Mesendoderm (in vitro differentiated cells): ENCODE measurements around the gene EFCAB7.

Experiments
- DNase-seq: peaks from one replicate; pipeline ENCODE4 v3.0.0; 2013
- H2AK5ac ChIP-seq: 2 replicates; pipeline ENCODE4 v1.6.1; 2013; ENCODE audit warnings: low read length, inconsistent platforms
- H2BK120ac ChIP-seq: 2 replicates; pipeline ENCODE4 v1.6.1; 2013; ENCODE audit warnings: low read depth, mild to moderate bottlenecking, low read length, moderate library complexity, mixed read lengths
- H2BK15ac ChIP-seq: replicated peaks from 2 replicates; pipeline ENCODE4 v1.6.1; 2013; ENCODE audit warnings: low read depth, mild to moderate bottlenecking, moderate library complexity
- H2BK5ac ChIP-seq: 2 replicates; pipeline ENCODE4 v1.6.1; 2013; ENCODE audit warnings: low read length, inconsistent platforms
- H3K18ac ChIP-seq: 2 replicates; pipeline ENCODE4 v1.6.1; 2013; ENCODE audit warnings: mild to moderate bottlenecking, low read length, mixed read lengths
- H3K23ac ChIP-seq: one replicate; pipeline ENCODE4 v1.6.1; 2013; ENCODE audit warnings: low read length
- H3K27ac ChIP-seq: 2 replicates; pipeline ENCODE4 v1.5.1; 2013; ENCODE audit warnings: low read depth, mild to moderate bottlenecking, inconsistent platforms, low read length, moderate library complexity
- H3K27me3 ChIP-seq: 2 replicates; pipeline ENCODE4 v1.6.1; 2013; ENCODE audit warnings: low read length, control low read depth, mild to moderate bottlenecking, inconsistent platforms; ENCODE audit not compliant: insufficient read depth, poor library complexity
- H3K36me3 ChIP-seq: 2 replicates; pipeline ENCODE4 v1.6.1; 2013; ENCODE audit warnings: low read length, inconsistent platforms; ENCODE audit not compliant: control insufficient read depth, insufficient read depth
- H3K4ac ChIP-seq: one replicate; pipeline ENCODE4 v1.6.1; 2013; ENCODE audit warnings: low read depth, mild to moderate bottlenecking, low read length, moderate library complexity
- H3K4me1 ChIP-seq: 2 replicates; pipeline ENCODE4 v1.6.1; 2013; ENCODE audit warnings: low read depth, low read length, inconsistent platforms; ENCODE audit not compliant: control insufficient read depth
- H3K4me2 ChIP-seq: 2 replicates; pipeline ENCODE4 v1.6.1; 2013; ENCODE audit warnings: low read length
- H3K4me3 ChIP-seq: 2 replicates; pipeline ENCODE4 v1.5.1; 2013; ENCODE audit warnings: mild to moderate bottlenecking, low read length
- H3K56ac ChIP-seq: one replicate; pipeline ENCODE4 v1.6.1; 2013; ENCODE audit warnings: low read length
- H3K79me1 ChIP-seq: 2 replicates; pipeline ENCODE4 v1.6.1; 2013; ENCODE audit warnings: low read length, inconsistent platforms
- H3K79me2 ChIP-seq: 2 replicates; pipeline ENCODE4 v1.6.1; 2013; ENCODE audit warnings: mild to moderate bottlenecking, low read length; ENCODE audit not compliant: control insufficient read depth, insufficient read depth
- H3K9ac ChIP-seq: 2 replicates; pipeline ENCODE4 v1.6.1; 2013; ENCODE audit warnings: low read length, inconsistent platforms
- H4K5ac ChIP-seq: one replicate; pipeline ENCODE4 v1.6.1; 2013; ENCODE audit warnings: low read length
- H4K8ac ChIP-seq: one replicate; pipeline ENCODE4 v1.6.1; 2013; ENCODE audit warnings: low read depth, mild to moderate bottlenecking, control low read depth, low read length, moderate library complexity
- WGBS: extraction: QIAGEN DNeasy Blood & Tissue Kit; methylation state at CpG from one replicate; pipeline ENCODE4 v1.1.7; 2013; ENCODE audit warnings: low lambda C conversion rate, missing lambda C conversion rate; ENCODE audit not compliant: insufficient coverage; ENCODE audit errors: extremely low coverage; 5-methylcytosine and 5-hydroxymethylcytosine counted together

The EFCAB7 gene

GRCh38 chr1:63600248-63600647 lies 76.9 kb downstream of the EFCAB7 start:
- H4K8ac ChIP-seq = no peak overlapping the region
- H2BK15ac ChIP-seq = no peak overlapping the region
- H3K27ac ChIP-seq = no peak overlapping the region
- no peak overlapping the region for H3K4ac ChIP-seq
- H3K4me2 ChIP-seq = no peak overlapping the region
- H2BK120ac ChIP-seq = no peak overlapping the region
- DNase-seq = peak; percentile 53
- H3K27me3 ChIP-seq = no peaks in the 10 kb centered on the region
- H3K4me3 ChIP-seq = no peak overlapping the region
- H3K79me1 ChIP-seq = peaks cover 20% of the 10 kb centered on the region
- H3K36me3 ChIP-seq = peaks cover 1% of the 10 kb centered on the region
- no peak overlapping the region for H3K23ac ChIP-seq
- no peak overlapping the region for H3K9ac ChIP-seq
- H2BK5ac ChIP-seq = no peak overlapping the region
- H3K4me1 ChIP-seq = peaks cover 12% of the 10 kb centered on the region
- H3K18ac ChIP-seq = no peak overlapping the region
- H4K5ac ChIP-seq = no peak overlapping the region
- H2AK5ac ChIP-seq = no peak overlapping the region
- peaks cover 12% of the 10 kb centered on the region for H3K79me2 ChIP-seq
- H3K56ac ChIP-seq = no peak overlapping the region
- no CpG with 5 or more reads among the region's 5 CpGs for WGBS

GRCh38 chr1:63601061-63601460 lies 77.7 kb downstream of the EFCAB7 start:
- H4K8ac ChIP-seq = no peak overlapping the region
- no peaks in the 10 kb centered on the region for H3K27me3 ChIP-seq
- no peak for DNase-seq
- H2AK5ac ChIP-seq = no peak overlapping the region
- peaks cover 16% of the 10 kb centered on the region for H3K79me1 ChIP-seq
- H3K4ac ChIP-seq = no peak overlapping the region
- H2BK5ac ChIP-seq = no peak overlapping the region
- no peak overlapping the region for H3K27ac ChIP-seq
- no peak overlapping the region for H3K4me2 ChIP-seq
- no peak overlapping the region for H3K4me3 ChIP-seq
- no peak overlapping the region for H3K23ac ChIP-seq
- no peak overlapping the region for H2BK15ac ChIP-seq
- peaks cover 1% of the 10 kb centered on the region for H3K36me3 ChIP-seq
- peaks cover 6% of the 10 kb centered on the region for H3K79me2 ChIP-seq
- H3K4me1 ChIP-seq = peaks cover 12% of the 10 kb centered on the region
- H4K5ac ChIP-seq = no peak overlapping the region
- peak overlapping the region; percentile 6 for H3K9ac ChIP-seq
- H2BK120ac ChIP-seq = no peak overlapping the region
- H3K18ac ChIP-seq = peak overlapping the region; percentile 64
- no CpG with 5 or more reads among the region's 3 CpGs for WGBS
- H3K56ac ChIP-seq = peak overlapping the region; percentile 42

- Histone ChIP-seq H3K4ac (no peak overlapping the region), H4K8ac (no peak overlapping the region), H2BK5ac (no peak overlapping the region), H3K18ac (peak overlapping the region; percentile 64), H2AK5ac (no peak overlapping the region), H2BK120ac (no peak overlapping the region), H3K9ac (no peak overlapping the region), H3K27ac (no peak overlapping the region), H3K56ac (peak overlapping the region; percentile 42), H3K36me3 (peaks cover 1% of the 10 kb centered on the region), H3K79me1 (peaks cover 16% of the 10 kb centered on the region), H3K79me2 (peaks cover 6% of the 10 kb centered on the region), H3K4me1 (peaks cover 12% of the 10 kb centered on the region), H3K23ac (no peak overlapping the region), H3K27me3 (no peaks in the 10 kb centered on the region), H3K4me2 (no peak overlapping the region), H3K4me3 (no peak overlapping the region), H4K5ac (no peak overlapping the region), H2BK15ac (no peak overlapping the region)
- no CpG with 5 or more reads among the region's 4 CpGs for WGBS
- peak; percentile 50 for DNase-seq
Measured at GRCh38 chr1:63601463-63601862, 78.1 kb downstream of the EFCAB7 start.

GRCh38 chr1:63601912-63602311 lies 78.6 kb downstream of the EFCAB7 start:
- Histone ChIP-seq H2BK5ac (no peak overlapping the region), H3K18ac (peak overlapping the region; percentile 64), H3K79me1 (peaks cover 16% of the 10 kb centered on the region), H3K56ac (no peak overlapping the region), H3K4ac (no peak overlapping the region), H2BK15ac (no peak overlapping the region), H3K36me3 (peaks cover 1% of the 10 kb centered on the region), H4K8ac (no peak overlapping the region), H3K23ac (no peak overlapping the region), H3K4me3 (no peak overlapping the region), H4K5ac (no peak overlapping the region), H3K4me2 (no peak overlapping the region), H2BK120ac (no peak overlapping the region), H2AK5ac (no peak overlapping the region), H3K4me1 (peaks cover 12% of the 10 kb centered on the region), H3K27ac (no peak overlapping the region), H3K9ac (no peak overlapping the region), H3K27me3 (no peaks in the 10 kb centered on the region), H3K79me2 (peaks cover 6% of the 10 kb centered on the region)
- no CpG with 5 or more reads among the region's 1 CpG for whole genome bisulfite sequencing
- DNase-seq = no peak

GRCh38 chr1:63602629-63603028 lies 79.3 kb downstream of the EFCAB7 start:
- Histone ChIP-seq H3K56ac (no peak overlapping the region), H3K18ac (peak overlapping the region; percentile 19), H3K4me3 (no peak overlapping the region), H3K4me2 (no peak overlapping the region), H3K27ac (no peak overlapping the region), H4K5ac (no peak overlapping the region), H3K4me1 (peaks cover 12% of the 10 kb centered on the region), H2BK15ac (no peak overlapping the region), H4K8ac (no peak overlapping the region), H3K4ac (no peak overlapping the region), H2AK5ac (no peak overlapping the region), H3K79me1 (peaks cover 13% of the 10 kb centered on the region), H2BK120ac (no peak overlapping the region), H2BK5ac (no peak overlapping the region), H3K23ac (no peak overlapping the region), H3K9ac (no peak overlapping the region), H3K36me3 (peaks cover 1% of the 10 kb centered on the region), H3K27me3 (no peaks in the 10 kb centered on the region), H3K79me2 (peaks cover 3% of the 10 kb centered on the region)
- peak; percentile 54 for DNase-seq
- WGBS = no CpG with 5 or more reads among the region's 5 CpGs

- no peak overlapping the region for H4K5ac ChIP-seq
- no peak overlapping the region for H3K56ac ChIP-seq
- peaks cover 10% of the 10 kb centered on the region for H3K79me1 ChIP-seq
- no peak overlapping the region for H3K4ac ChIP-seq
- peaks cover 3% of the 10 kb centered on the region for H3K79me2 ChIP-seq
- H3K9ac ChIP-seq = no peak overlapping the region
- no peak overlapping the region for H3K27ac ChIP-seq
- no peak overlapping the region for H3K18ac ChIP-seq
- no peak overlapping the region for H3K23ac ChIP-seq
- no CpG with 5 or more reads among the region's 3 CpGs for WGBS
- peaks cover 12% of the 10 kb centered on the region for H3K4me1 ChIP-seq
- no peak overlapping the region for H2BK120ac ChIP-seq
- no peaks in the 10 kb centered on the region for H3K36me3 ChIP-seq
- H2BK15ac ChIP-seq = no peak overlapping the region
- no peaks in the 10 kb centered on the region for H3K27me3 ChIP-seq
- H4K8ac ChIP-seq = no peak overlapping the region
- no peak overlapping the region for H3K4me2 ChIP-seq
- no peak overlapping the region for H2AK5ac ChIP-seq
- no peak for DNase-seq
- H3K4me3 ChIP-seq = no peak overlapping the region
- H2BK5ac ChIP-seq = no peak overlapping the region
Measured at GRCh38 chr1:63603810-63604209, 80.5 kb downstream of the EFCAB7 start.
